PFSK-1 (cell line): ENCODE measurements around the gene FMC1.

Experiments used
- POLR2AphosphoS5 ChIP-seq: IDR thresholded peaks from 2 replicates; pipeline ENCODE4 v1.6.1; 2012; ENCODE audit warnings: low read depth, mild to moderate bottlenecking, control low read depth, low read length, moderate library complexity
- TAF1 ChIP-seq: IDR thresholded peaks from 2 replicates; pipeline ENCODE4 v1.6.1; 2012; ENCODE audit warnings: low read length, control low read depth, borderline replicate concordance; ENCODE audit not compliant: insufficient read depth
- TF ChIP-seq, protein P1 (sequence below), 2 experiments: IDR thresholded peaks; 2 replicates each; pipeline versions ENCODE4 v1.6.1 to v1.8.0; 2011 to 2012; ENCODE audit warnings: low read depth in 2 of 2, low read length in 2 of 2, control low read depth in 1 of 2, inconsistent platforms in 1 of 2, mild to moderate bottlenecking in 1 of 2, moderate library complexity in 1 of 2; ENCODE audit not compliant: insufficient read depth in 1 of 2

- TF ChIP-seq POLR2AphosphoS5 (no peak), TAF1 (no peak)
- TF ChIP-seq, protein P1, sequence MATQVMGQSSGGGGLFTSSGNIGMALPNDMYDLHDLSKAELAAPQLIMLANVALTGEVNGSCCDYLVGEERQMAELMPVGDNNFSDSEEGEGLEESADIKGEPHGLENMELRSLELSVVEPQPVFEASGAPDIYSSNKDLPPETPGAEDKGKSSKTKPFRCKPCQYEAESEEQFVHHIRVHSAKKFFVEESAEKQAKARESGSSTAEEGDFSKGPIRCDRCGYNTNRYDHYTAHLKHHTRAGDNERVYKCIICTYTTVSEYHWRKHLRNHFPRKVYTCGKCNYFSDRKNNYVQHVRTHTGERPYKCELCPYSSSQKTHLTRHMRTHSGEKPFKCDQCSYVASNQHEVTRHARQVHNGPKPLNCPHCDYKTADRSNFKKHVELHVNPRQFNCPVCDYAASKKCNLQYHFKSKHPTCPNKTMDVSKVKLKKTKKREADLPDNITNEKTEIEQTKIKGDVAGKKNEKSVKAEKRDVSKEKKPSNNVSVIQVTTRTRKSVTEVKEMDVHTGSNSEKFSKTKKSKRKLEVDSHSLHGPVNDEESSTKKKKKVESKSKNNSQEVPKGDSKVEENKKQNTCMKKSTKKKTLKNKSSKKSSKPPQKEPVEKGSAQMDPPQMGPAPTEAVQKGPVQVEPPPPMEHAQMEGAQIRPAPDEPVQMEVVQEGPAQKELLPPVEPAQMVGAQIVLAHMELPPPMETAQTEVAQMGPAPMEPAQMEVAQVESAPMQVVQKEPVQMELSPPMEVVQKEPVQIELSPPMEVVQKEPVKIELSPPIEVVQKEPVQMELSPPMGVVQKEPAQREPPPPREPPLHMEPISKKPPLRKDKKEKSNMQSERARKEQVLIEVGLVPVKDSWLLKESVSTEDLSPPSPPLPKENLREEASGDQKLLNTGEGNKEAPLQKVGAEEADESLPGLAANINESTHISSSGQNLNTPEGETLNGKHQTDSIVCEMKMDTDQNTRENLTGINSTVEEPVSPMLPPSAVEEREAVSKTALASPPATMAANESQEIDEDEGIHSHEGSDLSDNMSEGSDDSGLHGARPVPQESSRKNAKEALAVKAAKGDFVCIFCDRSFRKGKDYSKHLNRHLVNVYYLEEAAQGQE (IDR thresholded peaks at IDR 0.05; ENCODE audit: insufficient read depth in 1 of 2, low read depth in 2 of 2, low read length in 2 of 2), result no peak
Measured at GRCh38 chr7:139294951-139295575, 46.1 kb upstream of the FMC1 start.
